Measurements from ENCODE around the gene PRKCE. TPM values are rescaled to one million over a fixed set of nuclear protein-coding genes. Genes with fewer than 3 reads are reported as not detected.
A peak's percentile ranks its signal among the peaks of the same experiment; 100 is the strongest.
"Not testable (repeated sequence)": the region's sequence is repeated elsewhere in the genome, so short reads cannot be mapped to it uniquely, and the experiment has no call there.

PRKCE gene
- total and polyA plus RNA-seq, 7 donors, result 3.0 to 22.8 (median 16.1) TPM

DNA sequence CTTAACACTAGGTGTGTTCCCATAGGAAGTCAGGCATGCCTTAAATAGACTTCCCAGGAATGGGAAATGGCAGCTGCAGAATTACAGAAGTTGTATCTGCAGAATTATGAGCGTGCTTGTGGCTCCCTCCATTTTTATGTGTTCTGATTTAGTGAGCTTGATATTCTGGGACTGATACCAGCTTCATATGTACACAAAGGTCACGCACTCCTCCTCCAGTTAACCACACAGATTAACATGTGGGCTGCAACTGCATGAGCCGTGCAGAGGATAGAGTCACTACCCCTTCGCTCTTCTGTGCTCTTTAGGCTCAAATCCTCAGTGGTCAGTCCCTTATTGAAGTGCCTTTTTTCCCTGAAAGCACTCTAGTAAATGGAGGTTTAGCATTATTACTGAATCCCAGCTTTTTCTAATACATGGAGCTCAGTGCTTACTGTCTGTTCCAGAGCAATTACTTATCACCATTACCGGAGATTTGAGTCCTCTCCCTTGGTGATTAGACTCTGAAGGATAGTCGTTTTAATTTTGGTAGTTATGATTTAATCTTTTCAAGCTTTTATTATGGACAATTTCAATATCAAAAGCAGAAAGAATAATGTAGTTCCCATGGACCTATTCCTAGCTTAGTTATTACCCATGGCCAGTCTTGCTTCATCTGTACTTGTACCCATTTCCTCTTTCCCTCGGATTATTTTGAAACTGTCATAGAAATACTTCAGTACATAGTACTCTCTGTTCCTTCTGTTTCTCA is 238.3 kb downstream of the PRKCE start:
- 84 to 85% (median 84%) methylated on average over 7 of the region's 7 CpGs for WGBS, 3 donors
- no peaks in the 10 kb centered on the region for H3K9me3 ChIP-seq
- ATAC-seq, result peak in 2 of 4 donors; percentile 28
- H3K27ac ChIP-seq, result no peak overlapping the region
- TF ChIP-seq, protein P1, sequence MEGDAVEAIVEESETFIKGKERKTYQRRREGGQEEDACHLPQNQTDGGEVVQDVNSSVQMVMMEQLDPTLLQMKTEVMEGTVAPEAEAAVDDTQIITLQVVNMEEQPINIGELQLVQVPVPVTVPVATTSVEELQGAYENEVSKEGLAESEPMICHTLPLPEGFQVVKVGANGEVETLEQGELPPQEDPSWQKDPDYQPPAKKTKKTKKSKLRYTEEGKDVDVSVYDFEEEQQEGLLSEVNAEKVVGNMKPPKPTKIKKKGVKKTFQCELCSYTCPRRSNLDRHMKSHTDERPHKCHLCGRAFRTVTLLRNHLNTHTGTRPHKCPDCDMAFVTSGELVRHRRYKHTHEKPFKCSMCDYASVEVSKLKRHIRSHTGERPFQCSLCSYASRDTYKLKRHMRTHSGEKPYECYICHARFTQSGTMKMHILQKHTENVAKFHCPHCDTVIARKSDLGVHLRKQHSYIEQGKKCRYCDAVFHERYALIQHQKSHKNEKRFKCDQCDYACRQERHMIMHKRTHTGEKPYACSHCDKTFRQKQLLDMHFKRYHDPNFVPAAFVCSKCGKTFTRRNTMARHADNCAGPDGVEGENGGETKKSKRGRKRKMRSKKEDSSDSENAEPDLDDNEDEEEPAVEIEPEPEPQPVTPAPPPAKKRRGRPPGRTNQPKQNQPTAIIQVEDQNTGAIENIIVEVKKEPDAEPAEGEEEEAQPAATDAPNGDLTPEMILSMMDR (IDR thresholded peaks at IDR 0.05), result no peak
- no peaks in the 10 kb centered on the region for H3K4me1 ChIP-seq
- H3K36me3 ChIP-seq (ENCODE audit: insufficient read depth in 1 of 2, low read depth in 1 of 2), result no peaks in the 10 kb centered on the region
- DNase-seq, result no peak
- intact Hi-C loops (cut with DNase I), result no loop called here
- H3K27me3 ChIP-seq (ENCODE audit: insufficient read depth in 3 of 3, low read length in 2 of 3), result no peaks in the 10 kb centered on the region
- H3K4me3 ChIP-seq, result no peak overlapping the region

DNA sequence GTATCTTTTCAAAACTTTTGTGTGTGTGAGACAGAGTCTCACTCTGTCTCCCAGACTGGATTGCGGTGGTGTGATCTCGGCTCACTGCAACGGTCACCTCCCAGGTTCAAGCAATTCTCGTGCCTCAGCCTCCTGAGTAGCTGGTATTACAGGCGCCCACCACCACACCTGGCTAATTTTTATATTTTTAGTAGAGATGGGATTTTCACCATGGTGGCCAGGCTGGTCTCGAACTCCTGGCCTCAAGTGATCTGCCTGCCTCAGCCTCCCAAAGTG is 238.8 kb downstream of the PRKCE start:
- intact Hi-C loops (cut with DNase I); H3K4me1 ChIP-seq; H3K27me3 ChIP-seq (ENCODE audit: insufficient read depth in 3 of 3, low read length in 2 of 3); H3K4me3 ChIP-seq; ATAC-seq; H3K9me3 ChIP-seq; DNase-seq; H3K36me3 ChIP-seq (ENCODE audit: insufficient read depth in 1 of 2, low read depth in 1 of 2); H3K27ac ChIP-seq: not testable (repeated sequence)
- 93 to 98% (median 95%) methylated on average over 6 of the region's 6 CpGs for WGBS, 3 donors

GRCh38 chr2:45890819-45891218 is 239.3 kb downstream of the PRKCE start:
- H3K36me3 ChIP-seq (ENCODE audit: insufficient read depth in 1 of 2, low read depth in 1 of 2), result no peaks in the 10 kb centered on the region
- H3K4me1 ChIP-seq, result no peaks in the 10 kb centered on the region
- H3K9me3 ChIP-seq, result no peaks in the 10 kb centered on the region
- DNase-seq (no peak), ATAC-seq (no peak)
- TF ChIP-seq, protein P1 (IDR thresholded peaks at IDR 0.05), result no peak
- H3K27ac ChIP-seq, result no peak overlapping the region
- H3K27me3 ChIP-seq (ENCODE audit: insufficient read depth in 3 of 3, low read length in 2 of 3), result no peaks in the 10 kb centered on the region
- H3K4me3 ChIP-seq, result no peak overlapping the region
- intact Hi-C loops (cut with DNase I), result no loop called here
- 91 to 93% (median 92%) methylated on average over 5 of the region's 5 CpGs for WGBS, 3 donors

- H3K36me3 ChIP-seq (ENCODE audit: insufficient read depth in 1 of 2, low read depth in 1 of 2), result no peaks in the 10 kb centered on the region
- H3K4me3 ChIP-seq, result no peak overlapping the region
- no peak overlapping the region for H3K27ac ChIP-seq
- H3K27me3 ChIP-seq (ENCODE audit: insufficient read depth in 3 of 3, low read length in 2 of 3), result no peaks in the 10 kb centered on the region
- DNase-seq (no peak), ATAC-seq (peak in 1 of 4 donors; percentile 57)
- no peaks in the 10 kb centered on the region for H3K9me3 ChIP-seq
- intact Hi-C loops (cut with DNase I), result no loop called here
- WGBS, 3 donors, result 70 to 79% (median 77%) methylated on average over 8 of the region's 8 CpGs
- TF ChIP-seq, protein P1 (IDR thresholded peaks at IDR 0.05), result no peak
- no peaks in the 10 kb centered on the region for H3K4me1 ChIP-seq
Observed at GRCh38 chr2:45891719-45892424, 240.4 kb downstream of the PRKCE start.

DNA sequence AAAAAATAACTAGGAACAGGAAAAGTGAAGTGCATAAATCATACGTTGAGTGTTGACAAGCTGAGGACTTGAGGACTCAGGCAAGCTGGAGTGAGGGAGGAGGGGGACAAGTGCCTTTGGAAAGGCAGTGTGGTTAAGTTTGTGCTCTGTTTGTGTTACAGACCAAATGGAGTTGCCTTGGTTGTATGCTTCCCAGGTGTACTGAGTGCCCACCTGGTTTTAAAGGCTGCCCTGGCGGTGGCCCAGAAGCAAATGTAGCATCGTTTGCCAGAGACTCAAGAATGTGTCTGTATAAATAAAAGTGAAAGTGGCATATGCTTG is 240.9 kb downstream of the PRKCE start:
- 53 to 61% (median 55%) methylated on average over 3 of the region's 3 CpGs for WGBS, 3 donors
- DNase-seq (no peak), ATAC-seq (peak in 1 of 4 donors; percentile 15)
- H3K27ac ChIP-seq, result no peak overlapping the region
- intact Hi-C loops (cut with DNase I), result no loop called here
- H3K4me3 ChIP-seq, result no peak overlapping the region
- H3K36me3 ChIP-seq (ENCODE audit: insufficient read depth in 1 of 2, low read depth in 1 of 2), result no peaks in the 10 kb centered on the region
- no peaks in the 10 kb centered on the region for H3K9me3 ChIP-seq
- TF ChIP-seq, protein P1 (IDR thresholded peaks at IDR 0.05), result no peak
- no peaks in the 10 kb centered on the region for H3K4me1 ChIP-seq
- H3K27me3 ChIP-seq (ENCODE audit: insufficient read depth in 3 of 3, low read length in 2 of 3), result no peaks in the 10 kb centered on the region

Data from psoas muscle (tissue), 8 donors.